Colon (tissue), 2 donors: Measurements from ENCODE around the gene SMCHD1.
"Not testable (repeated sequence)": the region's sequence is repeated elsewhere in the genome, so short reads cannot be mapped to it uniquely, and the experiment has no call there.

Source experiments
- FAIRE-seq: peaks from 2 replicates; lab custom pipeline; 2012; peaks lifted over from hg19 to GRCh38; lab: Jason Lieb, UNC
- donor health status: control.
- donor health status: control.

Gene SMCHD1

GRCh38 chr18:2818281-2818680 is 162.8 kb downstream of the SMCHD1 start:
- FAIRE-seq: no peak

GRCh38 chr18:2821695-2822094 is 166.2 kb downstream of the SMCHD1 start:
- FAIRE-seq: no peak

- no peak for FAIRE-seq
Observed at GRCh38 chr18:2822213-2822921, 166.8 kb downstream of the SMCHD1 start.

GRCh38 chr18:2823202-2823601 is 167.7 kb downstream of the SMCHD1 start:
- no peak for FAIRE-seq

GRCh38 chr18:2823966-2824365 is 168.4 kb downstream of the SMCHD1 start:
- no peak for FAIRE-seq

- no peak for FAIRE-seq
Observed at GRCh38 chr18:2824865-2825264, 169.3 kb downstream of the SMCHD1 start.

GRCh38 chr18:2825613-2826175 is 170.2 kb downstream of the SMCHD1 start:
- no peak for FAIRE-seq

GRCh38 chr18:2826581-2826980 is 171.1 kb downstream of the SMCHD1 start:
- FAIRE-seq: no peak

GRCh38 chr18:2827061-2827460 is 171.5 kb downstream of the SMCHD1 start:
- FAIRE-seq: no peak

GRCh38 chr18:2836118-2836517 is 180.6 kb downstream of the SMCHD1 start:
- not testable (repeated sequence) for FAIRE-seq

GRCh38 chr18:2837290-2837689 is 181.8 kb downstream of the SMCHD1 start:
- not testable (repeated sequence) for FAIRE-seq

- FAIRE-seq: no peak
Observed at GRCh38 chr18:2839202-2839601, 183.7 kb downstream of the SMCHD1 start.

- FAIRE-seq: no peak
Observed at GRCh38 chr18:2840521-2840920, 185.0 kb downstream of the SMCHD1 start.

GRCh38 chr18:2843146-2843545 is 187.6 kb downstream of the SMCHD1 start:
- no peak for FAIRE-seq

- FAIRE-seq: no peak
Observed at GRCh38 chr18:2845172-2845571, 189.6 kb downstream of the SMCHD1 start.

- FAIRE-seq: no peak
Observed at GRCh38 chr18:2846636-2847316, 191.2 kb downstream of the SMCHD1 start, which contains the start of gene EMILIN2. EMILIN2 (plus strand) TSS chr18:2847006; CDS start chr18:2847189, 183 bp downstream.

- FAIRE-seq: no peak
Observed at GRCh38 chr18:2847317-2848246, 192.1 kb downstream of the SMCHD1 start.

GRCh38 chr18:2848247-2849246 is 193.0 kb downstream of the SMCHD1 start:
- no peak for FAIRE-seq

GRCh38 chr18:2850816-2851215 is 195.3 kb downstream of the SMCHD1 start:
- no peak for FAIRE-seq

- FAIRE-seq: no peak
Observed at GRCh38 chr18:2851771-2852170, 196.2 kb downstream of the SMCHD1 start.

GRCh38 chr18:2852460-2852859 is 196.9 kb downstream of the SMCHD1 start:
- FAIRE-seq: not testable (repeated sequence)
